ENCODE data around the gene HLCS. TPM values are rescaled to one million over a fixed set of nuclear protein-coding genes. Genes with fewer than 3 reads are reported as not detected.

Gene HLCS
- total RNA-seq, 1 donor from 2014 or later: 17.1 TPM

DNA sequence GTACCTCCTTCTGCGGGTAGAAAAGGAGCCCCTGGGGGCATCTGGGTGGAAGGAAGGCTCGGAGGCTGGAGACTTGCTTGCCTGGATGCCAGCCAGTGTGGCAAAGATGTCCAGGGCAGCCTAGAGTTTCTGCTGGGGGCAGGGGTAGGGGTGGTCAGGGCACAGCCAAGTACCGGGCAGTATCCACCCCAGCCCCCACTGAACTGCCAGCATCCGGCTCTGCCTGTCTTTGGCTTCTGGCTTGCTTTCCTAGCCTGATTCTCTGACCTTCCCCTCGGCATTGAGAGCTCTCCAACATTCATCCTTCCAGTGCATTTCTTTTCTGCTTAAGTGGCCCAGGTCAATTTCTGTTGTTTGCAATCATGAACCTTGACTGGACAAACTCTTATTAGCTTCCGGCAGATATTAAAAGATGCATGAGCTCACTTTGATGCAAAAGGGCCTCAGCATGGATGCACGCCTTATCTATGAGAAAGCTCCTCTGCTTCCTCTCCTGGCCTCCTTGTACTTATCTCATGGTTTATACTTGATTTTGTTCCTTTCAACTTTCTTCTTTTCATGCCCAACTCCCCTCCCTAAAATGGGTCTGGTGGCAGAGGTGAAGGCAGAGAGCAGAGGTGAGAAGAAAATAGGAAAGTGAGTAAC, 116.9 kb downstream of the HLCS start:
- TF ChIP-seq, protein P1, sequence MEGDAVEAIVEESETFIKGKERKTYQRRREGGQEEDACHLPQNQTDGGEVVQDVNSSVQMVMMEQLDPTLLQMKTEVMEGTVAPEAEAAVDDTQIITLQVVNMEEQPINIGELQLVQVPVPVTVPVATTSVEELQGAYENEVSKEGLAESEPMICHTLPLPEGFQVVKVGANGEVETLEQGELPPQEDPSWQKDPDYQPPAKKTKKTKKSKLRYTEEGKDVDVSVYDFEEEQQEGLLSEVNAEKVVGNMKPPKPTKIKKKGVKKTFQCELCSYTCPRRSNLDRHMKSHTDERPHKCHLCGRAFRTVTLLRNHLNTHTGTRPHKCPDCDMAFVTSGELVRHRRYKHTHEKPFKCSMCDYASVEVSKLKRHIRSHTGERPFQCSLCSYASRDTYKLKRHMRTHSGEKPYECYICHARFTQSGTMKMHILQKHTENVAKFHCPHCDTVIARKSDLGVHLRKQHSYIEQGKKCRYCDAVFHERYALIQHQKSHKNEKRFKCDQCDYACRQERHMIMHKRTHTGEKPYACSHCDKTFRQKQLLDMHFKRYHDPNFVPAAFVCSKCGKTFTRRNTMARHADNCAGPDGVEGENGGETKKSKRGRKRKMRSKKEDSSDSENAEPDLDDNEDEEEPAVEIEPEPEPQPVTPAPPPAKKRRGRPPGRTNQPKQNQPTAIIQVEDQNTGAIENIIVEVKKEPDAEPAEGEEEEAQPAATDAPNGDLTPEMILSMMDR (IDR thresholded peaks at IDR 0.05): no peak
- Histone ChIP-seq H3K27me3 (ENCODE audit: low read depth) (no peaks in the 10 kb centered on the region), H3K9me3 (no peaks in the 10 kb centered on the region), H3K36me3 (no peaks in the 10 kb centered on the region), H3K4me3 (no peak overlapping the region), H3K27ac (no peak overlapping the region), H3K4me1 (peaks cover 4% of the 10 kb centered on the region)
- no peak for ATAC-seq
- intact Hi-C loops (cut with DNase I): no loop called here
- no peak for DNase-seq

DNA sequence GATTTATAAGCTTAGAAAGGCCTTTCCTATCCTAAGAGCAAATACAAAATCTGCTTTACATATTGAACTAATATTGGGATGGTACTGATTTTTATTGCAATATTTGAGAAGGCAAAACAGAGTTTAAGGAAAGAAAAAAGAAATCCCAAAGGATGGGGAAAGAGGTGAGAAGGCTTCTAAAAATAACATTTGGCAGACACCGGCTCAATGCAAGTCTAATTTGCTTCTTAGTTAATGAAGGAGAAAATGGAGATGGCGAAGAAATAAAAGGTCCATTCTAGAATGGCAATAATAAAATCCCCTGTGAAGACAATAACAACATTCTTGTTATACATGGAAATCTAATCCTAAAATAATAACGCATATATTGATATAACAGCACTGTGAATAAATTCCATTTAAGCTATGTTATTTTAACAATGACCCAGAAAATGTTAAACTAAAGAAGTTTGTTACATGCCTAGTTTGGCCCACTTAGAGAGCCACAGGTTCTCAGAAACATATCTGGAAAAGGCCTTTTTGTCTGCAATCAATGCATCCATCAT, 117.7 kb downstream of the HLCS start:
- no peak for DNase-seq
- Histone ChIP-seq H3K4me1 (no peaks in the 10 kb centered on the region), H3K27me3 (ENCODE audit: low read depth) (no peaks in the 10 kb centered on the region), H3K36me3 (no peaks in the 10 kb centered on the region), H3K9me3 (no peaks in the 10 kb centered on the region), H3K4me3 (no peak overlapping the region), H3K27ac (no peak overlapping the region)
- TF ChIP-seq, protein P1 (IDR thresholded peaks at IDR 0.05): no peak
- intact Hi-C loops (cut with DNase I): no loop called here
- no peak for ATAC-seq

DNA sequence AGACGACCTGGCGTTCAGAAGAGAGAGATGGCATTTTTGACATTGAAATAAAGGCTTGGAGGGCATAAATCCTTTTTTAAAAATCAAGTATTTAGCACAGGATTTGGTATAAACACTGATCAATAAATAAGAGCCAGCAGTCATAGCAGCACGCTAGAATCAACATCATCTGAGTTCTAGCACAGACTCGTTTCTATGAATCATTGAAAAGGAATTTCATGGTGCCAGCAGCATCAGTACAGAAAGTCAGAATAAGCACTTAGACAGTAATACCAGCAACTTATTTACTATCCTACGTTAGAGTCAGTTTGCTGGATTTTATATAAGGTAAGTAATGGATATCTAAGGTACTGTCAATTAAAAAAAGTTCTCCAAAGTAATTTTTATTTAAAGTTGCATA, 119.3 kb downstream of the HLCS start:
- intact Hi-C loops (cut with DNase I): no loop called here
- TF ChIP-seq, protein P1 (IDR thresholded peaks at IDR 0.05): no peak
- H3K4me3 ChIP-seq: no peak overlapping the region
- DNase-seq (no peak), ATAC-seq (no peak)
- no peak overlapping the region for H3K27ac ChIP-seq
- H3K27me3 ChIP-seq (ENCODE audit: low read depth): no peaks in the 10 kb centered on the region
- H3K4me1 ChIP-seq: no peaks in the 10 kb centered on the region
- H3K9me3 ChIP-seq: no peaks in the 10 kb centered on the region
- H3K36me3 ChIP-seq: no peaks in the 10 kb centered on the region

DNA sequence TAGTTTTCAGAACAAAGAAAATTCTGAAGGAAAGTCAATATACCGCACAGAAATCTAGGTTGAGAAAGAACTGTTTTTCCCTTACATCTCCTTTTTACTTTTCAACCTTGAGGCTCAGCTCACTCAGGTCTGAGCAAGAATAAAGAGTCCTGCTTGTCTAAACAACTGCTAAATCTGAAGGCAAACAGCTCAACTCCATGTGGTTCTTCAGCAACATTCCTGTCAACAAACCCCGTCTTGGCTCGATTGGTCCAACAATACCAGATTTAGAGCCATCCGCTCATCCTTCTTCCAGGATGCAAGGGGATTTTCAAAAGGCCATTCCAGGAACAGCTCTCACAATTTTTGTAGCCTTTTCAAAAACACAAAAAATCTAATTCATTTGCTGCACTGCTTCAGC, 119.8 kb downstream of the HLCS start:
- Histone ChIP-seq H3K4me1 (no peaks in the 10 kb centered on the region), H3K27ac (no peak overlapping the region), H3K9me3 (no peaks in the 10 kb centered on the region), H3K4me3 (no peak overlapping the region), H3K36me3 (no peaks in the 10 kb centered on the region), H3K27me3 (ENCODE audit: low read depth) (no peaks in the 10 kb centered on the region)
- intact Hi-C loops (cut with DNase I): no loop called here
- no peak for ATAC-seq
- DNase-seq: no peak
- TF ChIP-seq, protein P1 (IDR thresholded peaks at IDR 0.05): no peak

DNA sequence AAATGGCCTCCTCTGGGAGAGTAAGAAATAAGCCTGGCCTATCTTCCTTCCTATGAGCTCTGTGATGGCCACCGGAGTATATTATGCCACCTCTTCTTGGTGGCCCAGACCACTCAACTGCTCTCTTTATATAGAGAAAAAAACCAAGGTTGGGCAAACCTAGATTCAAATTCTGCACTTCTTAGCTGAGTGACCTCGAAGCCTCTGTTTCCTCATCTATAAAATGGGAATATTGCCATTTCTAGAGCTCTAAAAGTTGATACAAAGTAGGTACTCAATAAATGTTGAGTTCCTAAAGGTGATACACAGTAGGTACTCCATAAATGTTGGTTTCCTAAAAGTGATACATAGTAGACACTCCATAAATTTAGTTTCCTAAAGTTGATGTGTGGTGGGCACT, 120.7 kb downstream of the HLCS start:
- Histone ChIP-seq H3K27ac (no peak overlapping the region), H3K4me1 (no peaks in the 10 kb centered on the region), H3K27me3 (ENCODE audit: low read depth) (no peaks in the 10 kb centered on the region), H3K9me3 (no peaks in the 10 kb centered on the region), H3K4me3 (no peak overlapping the region), H3K36me3 (no peaks in the 10 kb centered on the region)
- ATAC-seq (no peak), DNase-seq (no peak)
- TF ChIP-seq, protein P1 (IDR thresholded peaks at IDR 0.05): no peak
- intact Hi-C loops (cut with DNase I): no loop called here

All from lower lobe of right lung (tissue), 2 donors.